H1 (cell line): ENCODE results near the gene NME7. TPM values are rescaled to one million over a fixed set of nuclear protein-coding genes. Genes with fewer than 3 reads are reported as not detected.

Experiments used
- CTCF ChIA-PET: fragments of 300-600 bp; sonication (Branson Sonifier 250); formaldehyde crosslinking; loops from one replicate; lab custom pipeline; 2021; ENCODE audit not compliant: partially characterized antibody; lab: Charles Lee
- POLR2A ChIA-PET: fragments of 300-600 bp; sonication (Branson Sonifier 250); formaldehyde crosslinking; loops from one replicate; lab custom pipeline; 2021; ENCODE audit warnings: inconsistent platforms; ENCODE audit not compliant: partially characterized antibody; lab: Charles Lee
- DNase-seq, 2 experiments: peaks; one replicate each; pipeline versions ENCODE4 v3.0.0 to v3.0.0-alpha.2; 2010 to 2022; ENCODE audit warnings: low spot score in 2 of 2, low read depth in 1 of 2, mixed read lengths in 1 of 2
- FAIRE-seq: peaks from 2 replicates; lab custom pipeline; 2011; peaks lifted over from hg19 to GRCh38; lab: Jason Lieb, UNC
- H2AFZ ChIP-seq: 2 replicates; pipeline ENCODE4 v1.8.1; 2012; ENCODE audit warnings: low read length, inconsistent platforms
- H2AK5ac ChIP-seq: 2 replicates; pipeline ENCODE4 v1.6.1; 2013; ENCODE audit warnings: low read depth, low read length
- H2BK120ac ChIP-seq: replicated peaks from 2 replicates; pipeline ENCODE3; 2013; ENCODE audit warnings: low read depth, low read length, inconsistent platforms
- H2BK12ac ChIP-seq: 2 replicates; pipeline ENCODE4 v1.6.1; 2013; ENCODE audit warnings: low read depth, low read length
- H2BK15ac ChIP-seq: 2 replicates; pipeline ENCODE4 v1.6.1; 2013; ENCODE audit warnings: low read length
- H2BK20ac ChIP-seq: 2 replicates; pipeline ENCODE4 v1.6.1; 2013; ENCODE audit warnings: low read length
- H2BK5ac ChIP-seq: 2 replicates; pipeline ENCODE4 v1.6.1; 2013; ENCODE audit warnings: low read depth, low read length
- H3K14ac ChIP-seq: 2 replicates; pipeline ENCODE4 v1.6.1; 2013; ENCODE audit warnings: inconsistent platforms; ENCODE audit not compliant: insufficient read length
- H3K18ac ChIP-seq: 2 replicates; pipeline ENCODE4 v1.6.1; 2013; ENCODE audit warnings: low read length; ENCODE audit errors: extremely low read depth
- H3K23ac ChIP-seq: 2 replicates; pipeline ENCODE4 v1.6.1; 2013; ENCODE audit warnings: inconsistent platforms; ENCODE audit not compliant: insufficient read length
- H3K23me2 ChIP-seq: 2 replicates; pipeline ENCODE4 v1.6.1; 2013; ENCODE audit warnings: low read depth, low read length
- H3K27ac ChIP-seq: 2 replicates; pipeline ENCODE4 v1.6.1; 2011; ENCODE audit warnings: low read depth, low read length, inconsistent platforms
- H3K27me3 ChIP-seq, 4 experiments: replicated peaks in 1 of 4; 1 replicate in 1 of 4; 2 replicates in 3 of 4; pipeline versions ENCODE4 v1.6.1 to v1.8.1; 2011 to 2013; ENCODE audit warnings: low read length in 3 of 4, mild to moderate bottlenecking in 3 of 4, inconsistent platforms in 2 of 4, mixed read lengths in 2 of 4, moderate library complexity in 1 of 4; ENCODE audit not compliant: control insufficient read depth in 3 of 4, insufficient read depth in 3 of 4; ENCODE audit errors: extremely low read depth in 1 of 4
- H3K36me3 ChIP-seq, 4 experiments: 2 replicates each; pipeline versions ENCODE4 v1.6.1 to v1.8.1; 2011 to 2013; ENCODE audit warnings: mild to moderate bottlenecking in 4 of 4, low read length in 3 of 4, moderate library complexity in 2 of 4, control low read depth in 1 of 4, inconsistent platforms in 1 of 4; ENCODE audit not compliant: insufficient read depth in 4 of 4, control insufficient read depth in 2 of 4
- H3K4ac ChIP-seq: replicated peaks from 2 replicates; pipeline ENCODE3; 2013; ENCODE audit warnings: low read length, low read depth, mixed read lengths, inconsistent platforms; ENCODE audit not compliant: insufficient read length
- H3K4me1 ChIP-seq, 4 experiments: replicated peaks in 1 of 4; 1 replicate in 1 of 4; 2 replicates in 3 of 4; pipeline versions ENCODE4 v1.6.1 to v1.8.1; 2011 to 2013; ENCODE audit warnings: low read length in 3 of 4, inconsistent platforms in 2 of 4, mixed read lengths in 1 of 4; ENCODE audit not compliant: insufficient read depth in 4 of 4, control insufficient read depth in 3 of 4
- H3K4me2 ChIP-seq, 2 experiments: 2 replicates each; pipeline versions ENCODE4 v1.6.1 to v1.8.1; 2011 to 2013; ENCODE audit warnings: low read depth in 2 of 2, low read length in 2 of 2, control low read depth in 1 of 2, inconsistent platforms in 1 of 2, mild to moderate bottlenecking in 1 of 2; ENCODE audit not compliant: insufficient read depth in 1 of 2
- H3K4me3 ChIP-seq, 4 experiments: fragments of 200-600, 300-600 bp in 1 of 4; sonication (generic), shearing (Covaris generic), sonication (Bioruptor Twin) in 1 of 4; 2 replicates each; pipeline versions ENCODE4 v1.5.1 to v1.8.1; 2011 to 2016; ENCODE audit warnings: low read length in 4 of 4, low read depth in 3 of 4, control low read depth in 2 of 4, inconsistent platforms in 2 of 4, mild to moderate bottlenecking in 2 of 4, mixed read lengths in 1 of 4, moderate library complexity in 1 of 4; ENCODE audit not compliant: insufficient read depth in 2 of 4; ENCODE audit errors: extremely low read depth in 1 of 4
- H3K56ac ChIP-seq: replicated peaks from 2 replicates; pipeline ENCODE3; 2013; ENCODE audit warnings: low read depth, mild to moderate bottlenecking, mixed read lengths, low read length, inconsistent platforms; ENCODE audit not compliant: insufficient read length
- H3K79me1 ChIP-seq: 2 replicates; pipeline ENCODE4 v1.6.1; 2013; ENCODE audit warnings: low read depth, low read length, control low read depth
- H3K79me2 ChIP-seq, 2 experiments: 2 replicates each; pipeline versions ENCODE4 v1.6.1 to v1.8.1; 2012 to 2013; ENCODE audit warnings: low read length in 2 of 2, mild to moderate bottlenecking in 2 of 2, inconsistent platforms in 1 of 2; ENCODE audit not compliant: insufficient read depth in 2 of 2, control insufficient read depth in 1 of 2
- H3K9ac ChIP-seq, 4 experiments: replicated peaks in 1 of 4; 1 replicate in 1 of 4; 2 replicates in 3 of 4; pipeline versions ENCODE4 v1.6.1 to v1.8.1; 2011 to 2013; ENCODE audit warnings: low read depth in 3 of 4, low read length in 3 of 4, control low read depth in 2 of 4, mild to moderate bottlenecking in 2 of 4, moderate library complexity in 2 of 4, inconsistent platforms in 1 of 4; ENCODE audit errors: extremely low read depth in 1 of 4
- H3K9me3 ChIP-seq, 2 experiments: 2 replicates each; pipeline versions ENCODE4 v1.6.1 to v1.8.1; 2012 to 2013; ENCODE audit warnings: mild to moderate bottlenecking in 2 of 2, moderate library complexity in 2 of 2, control low read depth in 1 of 2, inconsistent platforms in 1 of 2, low read depth in 1 of 2, low read length in 1 of 2, mixed read lengths in 1 of 2; ENCODE audit not compliant: insufficient read depth in 2 of 2
- H4K20me1 ChIP-seq, 2 experiments: replicated peaks in 1 of 2; 2 replicates each; pipeline versions ENCODE3 to v1.8.1; 2011 to 2013; ENCODE audit warnings: inconsistent platforms in 2 of 2, low read length in 2 of 2, mild to moderate bottlenecking in 1 of 2; ENCODE audit not compliant: insufficient read depth in 2 of 2, control insufficient read depth in 1 of 2
- H4K5ac ChIP-seq: 2 replicates; pipeline ENCODE4 v1.6.1; 2013; ENCODE audit warnings: low read length, low read depth, mixed read lengths, inconsistent platforms; ENCODE audit not compliant: insufficient read length
- H4K8ac ChIP-seq: 2 replicates; pipeline ENCODE4 v1.8.0; 2013; ENCODE audit warnings: mild to moderate bottlenecking, moderate library complexity, low read length, inconsistent platforms; ENCODE audit not compliant: insufficient read depth; ENCODE audit errors: extremely low read depth
- H4K91ac ChIP-seq: replicated peaks from 2 replicates; pipeline ENCODE3; 2013; ENCODE audit warnings: low read length, mixed read lengths, inconsistent platforms; ENCODE audit not compliant: insufficient read length
- CEBPB ChIP-seq: IDR thresholded peaks from 2 replicates; pipeline ENCODE4 v1.6.1; 2012; ENCODE audit warnings: low read depth, low read length
- CREB1 ChIP-seq: IDR thresholded peaks from 2 replicates; pipeline ENCODE4 v1.6.1; 2012; ENCODE audit warnings: inconsistent platforms
- CTBP2 ChIP-seq: IDR thresholded peaks from 2 replicates; pipeline ENCODE4 v1.7.0; 2011; ENCODE audit warnings: borderline replicate concordance, mild to moderate bottlenecking, moderate library complexity, mixed read lengths, low read length; ENCODE audit not compliant: insufficient read depth, insufficient read length
- EP300 ChIP-seq, 2 experiments: IDR thresholded peaks; 1 replicate in 1 of 2; 2 replicates in 1 of 2; pipeline ENCODE4 v1.6.1; 2011 to 2012; ENCODE audit warnings: low read depth in 2 of 2, low read length in 2 of 2, mild to moderate bottlenecking in 2 of 2, borderline replicate concordance in 1 of 2, inconsistent platforms in 1 of 2, moderate library complexity in 1 of 2
- JUN ChIP-seq: IDR thresholded peaks from 2 replicates; pipeline ENCODE4 v1.6.1; 2011; ENCODE audit warnings: low read depth, mild to moderate bottlenecking, improper control_type of control experiment, low read length
- KDM5A ChIP-seq: fragments of 200-600 bp; IDR thresholded peaks from 2 replicates; pipeline ENCODE4 v1.7.1; 2012; ENCODE audit warnings: mild to moderate bottlenecking, low read length, inconsistent platforms, mixed read lengths
- MAFK ChIP-seq: IDR thresholded peaks from 2 replicates; pipeline ENCODE4 v1.6.1; 2012; ENCODE audit warnings: low read depth, mild to moderate bottlenecking, improper control_type of control experiment, low read length
- RFX5 ChIP-seq: IDR thresholded peaks from 2 replicates; pipeline ENCODE4 v1.6.1; 2011; ENCODE audit warnings: low read depth, low read length, improper control_type of control experiment, borderline replicate concordance
- SIX5 ChIP-seq: IDR thresholded peaks from 2 replicates; pipeline ENCODE4 v1.6.1; 2011; ENCODE audit warnings: mild to moderate bottlenecking, low read depth, low read length
- SP1 ChIP-seq: IDR thresholded peaks from 2 replicates; pipeline ENCODE4 v1.6.1; 2011; ENCODE audit warnings: low read depth, low read length
- SP2 ChIP-seq: IDR thresholded peaks from 2 replicates; pipeline ENCODE4 v1.6.1; 2012; ENCODE audit warnings: mild to moderate bottlenecking, low read length, inconsistent platforms
- TAF1 ChIP-seq: IDR thresholded peaks from 2 replicates; pipeline ENCODE4 v1.6.1; 2011; ENCODE audit warnings: mild to moderate bottlenecking, low read depth, low read length
- TCF12 ChIP-seq: IDR thresholded peaks from 2 replicates; pipeline ENCODE4 v1.6.1; 2011; ENCODE audit warnings: low read depth, mild to moderate bottlenecking, low read length
- polyA plus RNA-seq, 7 experiments: library from polyadenylated mRNA; depleted of rRNA in 3 of 7; stranded (reverse) in 5 of 7; unstranded in 2 of 7; fragments of >200 nt in 5 of 7; fragments of 200-250 nt in 2 of 7; gene quantifications; 1 replicate in 5 of 7; 2 replicates in 1 of 7; 4 replicates in 1 of 7; pipeline versions ENCODE4 v1.2.1 to v1.2.3, GENCODE V29; 2011 to 2013; ENCODE audit warnings: missing spikeins in 2 of 7, mixed read lengths in 2 of 7
- total RNA-seq: library from RNA; stranded (reverse); fragmentation: NEBNext Ultra II Directional; extraction: Animal tissue kit (Norgen Biotek cat#: 25700); gene quantifications from 2 replicates; pipeline ENCODE4 v1.2.1, GENCODE V29; 2021
- TF ChIP-seq, protein P1 (sequence below): IDR thresholded peaks from 2 replicates; pipeline ENCODE4 v1.6.1; 2012; ENCODE audit warnings: inconsistent platforms

NME7 gene
- total and polyA plus RNA-seq, 2 of the 8 experiments (the other 6 are each of a cell fraction or from before 2014, with no cell fraction given) = 11.6 to 28.5 TPM

GRCh38 chr1:169326956-169327268 is 40.7 kb downstream of the NME7 start:
- no peak overlapping the region for H2AFZ ChIP-seq
- no peak overlapping the region for H2BK120ac ChIP-seq
- no peaks in the 10 kb centered on the region for H4K20me1 ChIP-seq
- H3K4me2 ChIP-seq = no peak overlapping the region
- H3K4me1 ChIP-seq = peaks cover 0 to 4% (median 2%) of the 10 kb centered on the region in 4 experiments; a peak in 1 of 7 replicates
- no peak overlapping the region for H2BK12ac ChIP-seq
- H4K8ac ChIP-seq = no peak overlapping the region
- no peak overlapping the region for H3K4ac ChIP-seq
- TF ChIP-seq SP2 = no peak
- TF ChIP-seq RFX5 = no peak
- no peak for TF ChIP-seq KDM5A
- no peak for TF ChIP-seq TAF1
- no peak for TF ChIP-seq SP1
- TF ChIP-seq, protein P1, sequence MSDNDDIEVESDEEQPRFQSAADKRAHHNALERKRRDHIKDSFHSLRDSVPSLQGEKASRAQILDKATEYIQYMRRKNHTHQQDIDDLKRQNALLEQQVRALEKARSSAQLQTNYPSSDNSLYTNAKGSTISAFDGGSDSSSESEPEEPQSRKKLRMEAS = no peak
- TF ChIP-seq EP300 (IDR thresholded peaks at IDR 0.05; ENCODE audit: borderline replicate concordance in 1 of 2, low read depth in 2 of 2, low read length in 2 of 2) = no peak
- TF ChIP-seq CEBPB = no peak
- TF ChIP-seq SIX5 = no peak
- TF ChIP-seq CREB1 = no peak
- TF ChIP-seq TCF12 = no peak
- TF ChIP-seq JUN = no peak
- TF ChIP-seq CTBP2 = no peak
- no peak for TF ChIP-seq MAFK
- H3K23me2 ChIP-seq = no peaks in the 10 kb centered on the region
- no peak overlapping the region for H4K5ac ChIP-seq
- no peak overlapping the region for H4K91ac ChIP-seq
- FAIRE-seq (no peak), DNase-seq (no peak)
- peaks cover 0 to 1% (median 0%) of the 10 kb centered on the region in 4 experiments; a peak in 1 of 7 replicates for H3K27me3 ChIP-seq
- H2BK20ac ChIP-seq = no peak overlapping the region
- no peak overlapping the region for H3K9ac ChIP-seq
- no peak overlapping the region for H2AK5ac ChIP-seq
- no peak overlapping the region for H3K27ac ChIP-seq
- no peak overlapping the region for H2BK15ac ChIP-seq
- no peaks in the 10 kb centered on the region for H3K79me1 ChIP-seq
- H3K18ac ChIP-seq = no peak overlapping the region
- H2BK5ac ChIP-seq = no peak overlapping the region
- H3K9me3 ChIP-seq = no peaks in the 10 kb centered on the region
- POLR2A ChIA-PET = interaction anchor here (0.6 kb wide), 1 partner anchor 1445 kb away, joined by 3 read pairs; no protein-coding TSS in a partner anchor
- H3K56ac ChIP-seq = no peak overlapping the region
- H3K4me3 ChIP-seq = no peak overlapping the region
- no peak overlapping the region for H3K23ac ChIP-seq
- CTCF ChIA-PET = interaction anchor here (0.9 to 1.4 kb wide), 3 partner anchors 13 to 724 kb away, joined by 3 to 5 read pairs (median 3); no protein-coding TSS in a partner anchor
- peaks cover 0 to 4% of the 10 kb centered on the region in 2 experiments; a peak in 1 of 4 replicates for H3K79me2 ChIP-seq
- no peak overlapping the region for H3K14ac ChIP-seq
- H3K36me3 ChIP-seq = no peaks in the 10 kb centered on the region
